Testis (tissue), 5 donors: ENCODE data around the gene H2AZ2. TPM values are rescaled to one million over a fixed set of nuclear protein-coding genes. Genes with fewer than 3 reads are reported as not detected.

Experiments
- DNase-seq: peaks from one replicate; pipeline ENCODE4 v3.0.0-alpha.2; 2019
- H3K27ac ChIP-seq, 2 donors: fragments of 200-600 bp; sonication (generic); one replicate each; pipeline ENCODE4 v1.5.1; 2019
- H3K27me3 ChIP-seq: fragments of 200-600 bp; sonication (generic); one replicate; pipeline ENCODE4 v1.5.1; 2019
- H3K36me3 ChIP-seq: fragments of 200-600 bp; sonication (generic); one replicate; pipeline ENCODE4 v1.5.1; 2017; ENCODE audit warnings: low read depth; ENCODE audit errors: missing control alignments
- H3K4me1 ChIP-seq: fragments of 200-600 bp; sonication (generic); one replicate; pipeline ENCODE4 v1.5.1; 2019
- H3K4me3 ChIP-seq, 2 donors: fragments of 200-600 bp; sonication (generic); one replicate each; pipeline ENCODE4 v1.5.1; 2017 to 2019
- H3K9me3 ChIP-seq: fragments of 200-600 bp; sonication (generic); one replicate; pipeline ENCODE4 v1.5.1; 2017
- CTCF ChIP-seq, 3 experiments: fragments of 450-650 bp in 2 of 3; fragments of 200-600 bp in 1 of 3; sonication (generic) in 1 of 3; IDR thresholded peaks; one replicate each; pipeline ENCODE4 v1.5.1; 2016 to 2019; ENCODE audit warnings: antibody characterized with exemption in 3 of 3, mild to moderate bottlenecking in 2 of 3, moderate library complexity in 1 of 3
- POLR2A ChIP-seq: fragments of 450-650 bp; IDR thresholded peaks from one replicate; pipeline ENCODE4 v1.6.1; 2017; ENCODE audit warnings: antibody characterized with exemption, mild to moderate bottlenecking, moderate library complexity
- WGBS, 2 donors: methylation state at CpG; one replicate each; pipeline ENCODE4 v1.1.5; 2018; 5-methylcytosine and 5-hydroxymethylcytosine counted together
- intact Hi-C: fragments of 100-400 bp; cut with DNase I; formaldehyde crosslinking; loops from one replicate; pipeline ENCODE4 v1.15.1; 2023; ENCODE audit warnings: low total_unique reads
- long read RNA-seq, 2 donors: transcript quantifications; one replicate each; lab custom pipeline, GENCODE V29; 2026
- polyA plus RNA-seq: library from polyadenylated mRNA; stranded (reverse); fragments of 350-450 nt; fragmentation: Illumina TruSeq; extraction: RNeasy Lipid Tissue Mini Kit (QIAGEN cat#74804); gene quantifications from one replicate; pipeline ENCODE4 v1.2.3, GENCODE V29; 2014; ENCODE audit warnings: low read depth, low replicate concordance; ENCODE audit not compliant: insufficient read depth
- total RNA-seq, 2 donors: library from RNA; depleted of rRNA; stranded (reverse); fragments of >200 nt; gene quantifications; one replicate each; pipeline ENCODE4 v1.2.3, GENCODE V29; 2016

Gene H2AZ2
- total RNA-seq (100 to 1,000 TPM in 1 of 2 donors, 10 to 100 TPM in 1; 77.2 to 103 TPM), polyA plus RNA-seq (154 TPM)
- long read RNA-seq, donor 1, transcript H2AFV-202 (5 exons, 752 nt): major isoform, 73 of 260 reads
- long read RNA-seq, donor 1, partial matches to known transcripts: 178 of 260 reads
- long read RNA-seq, donor 1, other reads (novel, unspliced or antisense): 0 of 260 reads
- long read RNA-seq, donor 2, transcript H2AFV-202 (5 exons, 752 nt): major isoform, 35 of 56 reads
- long read RNA-seq, donor 2, partial matches to known transcripts: 12 of 56 reads
- long read RNA-seq, donor 2, other reads (novel, unspliced or antisense): 0 of 56 reads

- Histone ChIP-seq H3K27me3 (no peaks in the 10 kb centered on the region), H3K4me1 (no peaks in the 10 kb centered on the region), H3K4me3 (peak within 1 kb of the TSS; percentile 69 to 84), H3K36me3 (no peaks in the 10 kb centered on the region), H3K27ac (peak within 1 kb of the TSS; percentile 84 to 98), H3K9me3 (no peaks in the 10 kb centered on the region)
- 0% methylated on average over 42 to 54 of the region's 70 CpGs for WGBS, 2 donors
- intact Hi-C loops: loop anchor here (5.0 kb wide), 1 partner anchor 266 kb away; the partner anchor contains the start of gene TMED4
- peak; percentile 100 for DNase-seq
- TF ChIP-seq POLR2A (peak; percentile 82), CTCF (IDR thresholded peaks at IDR 0.05) (no peak)
Measured at GRCh38 chr7:44847920-44848634, at the start of gene H2AZ2. H2AZ2 (minus strand) TSS chr7:44848087; CDS start chr7:44847971, 116 bp downstream.

GRCh38 chr7:44897309-44897708, 49.4 kb upstream of the H2AZ2 start:
- Histone ChIP-seq H3K36me3 (no peaks in the 10 kb centered on the region), H3K4me1 (no peaks in the 10 kb centered on the region), H3K4me3 (no peak overlapping the region), H3K27ac (no peak overlapping the region), H3K27me3 (no peaks in the 10 kb centered on the region), H3K9me3 (no peaks in the 10 kb centered on the region)
- TF ChIP-seq POLR2A: no peak
- no peak for TF ChIP-seq CTCF (IDR thresholded peaks at IDR 0.05)
- DNase-seq: no peak
- WGBS, 2 donors: 95 to 100% methylated on average over 1 of the region's 1 CpG
- intact Hi-C loops: no loop called here

- whole genome bisulfite sequencing, 2 donors: 65 to 84% methylated on average over 4 of the region's 4 CpGs
- Histone ChIP-seq H3K9me3 (no peaks in the 10 kb centered on the region), H3K4me1 (no peaks in the 10 kb centered on the region), H3K36me3 (no peaks in the 10 kb centered on the region), H3K27ac (no peak overlapping the region), H3K4me3 (no peak overlapping the region), H3K27me3 (no peaks in the 10 kb centered on the region)
- intact Hi-C loops: no loop called here
- no peak for TF ChIP-seq POLR2A
- no peak for TF ChIP-seq CTCF (IDR thresholded peaks at IDR 0.05)
- DNase-seq: no peak
Measured at GRCh38 chr7:44894888-44895580, 47.1 kb upstream of the H2AZ2 start.

- Histone ChIP-seq H3K27ac (no peak overlapping the region), H3K4me1 (no peaks in the 10 kb centered on the region), H3K9me3 (no peaks in the 10 kb centered on the region), H3K36me3 (no peaks in the 10 kb centered on the region), H3K4me3 (no peak overlapping the region), H3K27me3 (no peaks in the 10 kb centered on the region)
- intact Hi-C loops: no loop called here
- no peak for DNase-seq
- TF ChIP-seq POLR2A: no peak
- no peak for TF ChIP-seq CTCF (IDR thresholded peaks at IDR 0.05)
- WGBS, 2 donors: 72 to 80% methylated on average over 8 of the region's 8 CpGs
Measured at GRCh38 chr7:44893710-44894234, 45.9 kb upstream of the H2AZ2 start.
